ENCODE results near the gene PSPH.
"Not testable (repeated sequence)": the region's sequence is repeated elsewhere in the genome, so short reads cannot be mapped to it uniquely, and the experiment has no call there.

PSPH gene

GRCh38 chr7:56062382-56062781, 11.1 kb upstream of the PSPH start:
- DNase-seq = no peak

- DNase-seq = no peak
These were observed 2.7 kb upstream of the PSPH start for GRCh38 chr7:56053993-56054392.

GRCh38 chr7:56053379-56053778, 2.1 kb upstream of the PSPH start:
- DNase-seq = no peak

- DNase-seq = no peak
These were observed 248 bp downstream of the PSPH start for GRCh38 chr7:56051053-56051338.

GRCh38 chr7:56048763-56049162, 2.5 kb downstream of the PSPH start:
- not testable (repeated sequence) for DNase-seq

GRCh38 chr7:56048245-56048644, 3.0 kb downstream of the PSPH start:
- DNase-seq = no peak

- DNase-seq = not testable (repeated sequence)
These were observed 3.7 kb downstream of the PSPH start for GRCh38 chr7:56047446-56048116.

GRCh38 chr7:56046721-56047445, 4.4 kb downstream of the PSPH start:
- DNase-seq = no peak

- not testable (repeated sequence) for DNase-seq
These were observed 5.5 kb downstream of the PSPH start for GRCh38 chr7:56045758-56046157.

GRCh38 chr7:56040730-56041129, 10.5 kb downstream of the PSPH start:
- no peak for DNase-seq

- peak; percentile 78 for DNase-seq
These were observed 17.4 kb downstream of the PSPH start for GRCh38 chr7:56033671-56034432.

- not testable (repeated sequence) for DNase-seq
These were observed 18.7 kb downstream of the PSPH start for GRCh38 chr7:56032578-56032977.

GRCh38 chr7:56031556-56031955, 19.7 kb downstream of the PSPH start:
- not testable (repeated sequence) for DNase-seq

GRCh38 chr7:56030340-56030739, 20.9 kb downstream of the PSPH start:
- no peak for DNase-seq

GRCh38 chr7:56028942-56029630, 22.2 kb downstream of the PSPH start:
- DNase-seq = no peak

GRCh38 chr7:56026538-56026937, 24.7 kb downstream of the PSPH start:
- no peak for DNase-seq

- DNase-seq = no peak
These were observed 27.7 kb downstream of the PSPH start for GRCh38 chr7:56023500-56023899.

- no peak for DNase-seq
These were observed 31.7 kb downstream of the PSPH start for GRCh38 chr7:56019501-56019900.

GRCh38 chr7:56017015-56017414, 34.2 kb downstream of the PSPH start:
- not testable (repeated sequence) for DNase-seq

- no peak for DNase-seq
These were observed 41.5 kb downstream of the PSPH start for GRCh38 chr7:56009695-56010094.

- no peak for DNase-seq
These were observed 43.4 kb downstream of the PSPH start for GRCh38 chr7:56007891-56008290.

GRCh38 chr7:56007167-56007652, 44.0 kb downstream of the PSPH start:
- no peak for DNase-seq

- DNase-seq = no peak
These were observed 47.5 kb downstream of the PSPH start for GRCh38 chr7:56003749-56004148.
